ENCODE measurements around the gene PAN3.

- no peak for TF ChIP-seq CTCF (IDR thresholded peaks at IDR 0.05)
- TF ChIP-seq EZH2 (IDR thresholded peaks at IDR 0.05) = no peak
These were observed 8.2 kb upstream of the PAN3 start for GRCh38 chr13:28129911-28130693.

Measured in neural progenitor cell (in vitro differentiated cells).